AG09319 (cell line): ENCODE measurements around the gene CELSR3.

Experiments used
- DNase-seq: peaks from one replicate; pipeline ENCODE4 v3.0.0-alpha.2; 2010; ENCODE audit warnings: low read depth; ENCODE audit errors: extremely low read depth
- CTCF ChIP-seq: IDR thresholded peaks from 2 replicates; pipeline ENCODE4 v1.5.1; 2011; ENCODE audit warnings: low read depth, mild to moderate bottlenecking, inconsistent platforms, low read length, moderate library complexity

The CELSR3 gene

GRCh38 chr3:48680811-48681540 lies 18.3 kb upstream of the CELSR3 start:
- no peak for TF ChIP-seq CTCF
- no peak for DNase-seq

- no peak for TF ChIP-seq CTCF
- no peak for DNase-seq
Measured at GRCh38 chr3:48679411-48680391, 17.0 kb upstream of the CELSR3 start.

- no peak for DNase-seq
- no peak for TF ChIP-seq CTCF
Measured at GRCh38 chr3:48678566-48679380, 16.1 kb upstream of the CELSR3 start.

GRCh38 chr3:48678056-48678455 lies 15.4 kb upstream of the CELSR3 start:
- DNase-seq = no peak
- TF ChIP-seq CTCF = no peak

- no peak for DNase-seq
- TF ChIP-seq CTCF = no peak
Measured at GRCh38 chr3:48674505-48674904, 11.8 kb upstream of the CELSR3 start.

GRCh38 chr3:48672522-48672921 lies 9.8 kb upstream of the CELSR3 start:
- TF ChIP-seq CTCF = no peak
- DNase-seq = no peak
